ENCODE data around the gene RANBP1. TPM values are rescaled to one million over a fixed set of nuclear protein-coding genes. Genes with fewer than 3 reads are reported as not detected.

Gene RANBP1
- total and polyA plus RNA-seq, 2 donors (not counting 1 experiment from before 2014, with no cell fraction given), result 67.0 to 77.6 TPM

DNA sequence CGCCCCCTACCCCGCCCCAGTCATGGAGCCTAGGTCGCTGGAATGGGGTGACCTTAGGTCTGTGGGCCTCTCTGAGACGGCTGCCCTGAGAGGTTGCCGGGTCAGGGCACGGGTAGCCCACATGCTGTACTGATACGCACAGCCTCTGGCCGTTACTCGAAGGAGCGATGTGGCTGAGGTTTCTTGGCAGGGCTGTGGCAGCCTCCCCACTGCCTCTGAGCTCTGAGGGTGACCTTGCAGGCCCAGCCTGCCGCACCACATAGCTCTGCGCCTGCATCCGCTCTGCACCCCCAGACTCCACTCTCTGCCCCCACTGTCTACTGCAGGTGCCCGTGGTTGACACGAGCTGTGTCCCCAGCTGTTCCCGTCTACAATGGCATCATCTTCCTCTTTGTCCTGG lies 23.0 kb downstream of the RANBP1 start:
- peaks cover 3 to 28% of the 10 kb centered on the region in 2 donors for H3K4me1 ChIP-seq (ENCODE audit: control insufficient read depth in 2 of 2, insufficient read depth in 2 of 2, low read length in 2 of 2)
- H3K9ac ChIP-seq (ENCODE audit: low read length), result no peak overlapping the region
- no peak overlapping the region for H2AFZ ChIP-seq (ENCODE audit: insufficient read depth, low read depth, low read length, poor library complexity, severe bottlenecking)
- no peak overlapping the region for H3K27ac ChIP-seq (ENCODE audit: low read length in 2 of 2)
- Mint-ChIP-seq H3K4me1 (peaks cover 30% of the 10 kb centered on the region), H3K27me3 (no peaks in the 10 kb centered on the region), H3K9me3 (ENCODE audit: insufficient read depth) (no peaks in the 10 kb centered on the region), H3K27ac (no peak overlapping the region), H3K4me3 (no peak overlapping the region)
- H3K36me3 ChIP-seq (replicated peaks in 1 of 2; ENCODE audit: control extremely low read depth in 1 of 2, control insufficient read depth in 1 of 2, extremely low read depth in 1 of 2, insufficient read depth in 2 of 2, low read length in 1 of 2), result peaks cover 0 to 7% of the 10 kb centered on the region in 2 experiments
- CTCF ChIA-PET, result no interaction called here
- WGBS (ENCODE audit: insufficient coverage), result 84% methylated on average over 16 of the region's 16 CpGs
- peaks cover 54% of the 10 kb centered on the region for H4K20me1 ChIP-seq (ENCODE audit: control insufficient read depth, insufficient read depth, low read length, poor library complexity, severe bottlenecking)
- H3K27me3 ChIP-seq (replicated peaks in 1 of 4; ENCODE audit: control extremely low read depth in 1 of 4, control insufficient read depth in 3 of 4, insufficient read depth in 4 of 4, low read length in 3 of 4), result no peaks in the 10 kb centered on the region
- no peak for ATAC-seq (ENCODE audit: low read depth)
- POLR2A ChIA-PET, result no interaction called here
- no peak for TF ChIP-seq EZH2 (IDR thresholded peaks at IDR 0.05; ENCODE audit: borderline replicate concordance, insufficient read depth, low read depth, low read length, poor library complexity, severe bottlenecking)
- TF ChIP-seq, protein P1, sequence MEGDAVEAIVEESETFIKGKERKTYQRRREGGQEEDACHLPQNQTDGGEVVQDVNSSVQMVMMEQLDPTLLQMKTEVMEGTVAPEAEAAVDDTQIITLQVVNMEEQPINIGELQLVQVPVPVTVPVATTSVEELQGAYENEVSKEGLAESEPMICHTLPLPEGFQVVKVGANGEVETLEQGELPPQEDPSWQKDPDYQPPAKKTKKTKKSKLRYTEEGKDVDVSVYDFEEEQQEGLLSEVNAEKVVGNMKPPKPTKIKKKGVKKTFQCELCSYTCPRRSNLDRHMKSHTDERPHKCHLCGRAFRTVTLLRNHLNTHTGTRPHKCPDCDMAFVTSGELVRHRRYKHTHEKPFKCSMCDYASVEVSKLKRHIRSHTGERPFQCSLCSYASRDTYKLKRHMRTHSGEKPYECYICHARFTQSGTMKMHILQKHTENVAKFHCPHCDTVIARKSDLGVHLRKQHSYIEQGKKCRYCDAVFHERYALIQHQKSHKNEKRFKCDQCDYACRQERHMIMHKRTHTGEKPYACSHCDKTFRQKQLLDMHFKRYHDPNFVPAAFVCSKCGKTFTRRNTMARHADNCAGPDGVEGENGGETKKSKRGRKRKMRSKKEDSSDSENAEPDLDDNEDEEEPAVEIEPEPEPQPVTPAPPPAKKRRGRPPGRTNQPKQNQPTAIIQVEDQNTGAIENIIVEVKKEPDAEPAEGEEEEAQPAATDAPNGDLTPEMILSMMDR (IDR thresholded peaks at IDR 0.05), result no peak
- DNase-seq, result no peak
- H3K4me3 ChIP-seq (ENCODE audit: control extremely low read depth in 1 of 5, extremely low read depth in 1 of 5, insufficient read depth in 1 of 5, low read depth in 2 of 5, low read length in 4 of 5), result no peak overlapping the region
- H3K4me2 ChIP-seq (replicated peaks; ENCODE audit: low read depth, low read length, poor library complexity, severe bottlenecking), result no peak overlapping the region
- no peaks in the 10 kb centered on the region for H3K9me3 ChIP-seq (ENCODE audit: control extremely low read depth in 1 of 3, control insufficient read depth in 2 of 3, insufficient read depth in 1 of 3, low read length in 2 of 3)
- intact Hi-C loops (cut with micrococcal nuclease), result no loop called here
- H3K79me2 ChIP-seq (ENCODE audit: control insufficient read depth, insufficient read depth, low read length), result peaks cover 30% of the 10 kb centered on the region

DNA sequence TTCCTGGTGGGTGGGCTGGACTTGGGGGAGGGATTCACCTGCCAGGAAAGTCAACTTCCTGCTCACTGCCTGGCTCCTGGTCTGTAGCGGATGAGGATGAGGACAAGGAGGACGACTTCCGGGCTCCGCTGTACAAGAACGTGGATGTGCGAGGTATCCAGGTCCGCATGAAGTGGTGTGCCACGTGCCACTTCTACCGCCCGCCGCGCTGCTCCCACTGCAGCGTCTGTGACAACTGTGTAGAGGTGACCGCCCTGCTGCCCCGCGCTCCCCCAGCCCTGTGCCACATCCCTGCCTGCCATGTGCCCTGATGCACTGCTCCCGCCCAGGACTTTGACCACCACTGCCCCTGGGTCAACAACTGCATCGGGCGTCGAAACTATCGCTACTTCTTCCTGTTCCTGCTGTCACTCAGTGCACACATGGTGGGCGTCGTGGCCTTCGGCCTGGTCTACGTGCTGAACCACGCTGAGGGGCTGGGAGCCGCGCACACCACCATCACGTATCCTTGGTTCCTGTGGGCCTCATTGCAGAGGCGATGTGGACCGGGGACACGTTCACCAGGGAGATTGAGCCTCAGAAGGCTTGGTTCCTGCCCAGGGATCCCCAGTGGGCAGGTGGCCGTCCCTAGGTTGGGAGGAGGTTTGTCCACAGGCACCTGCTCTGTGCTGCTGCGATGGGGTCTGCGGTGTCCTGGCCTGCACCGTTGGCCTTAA lies 23.6 kb downstream of the RANBP1 start:
- peaks cover 0 to 7% of the 10 kb centered on the region in 2 experiments for H3K36me3 ChIP-seq (replicated peaks in 1 of 2; ENCODE audit: control extremely low read depth in 1 of 2, control insufficient read depth in 1 of 2, extremely low read depth in 1 of 2, insufficient read depth in 2 of 2, low read length in 1 of 2)
- H3K9ac ChIP-seq (ENCODE audit: low read length), result no peak overlapping the region
- no peak for TF ChIP-seq EZH2 (IDR thresholded peaks at IDR 0.05; ENCODE audit: borderline replicate concordance, insufficient read depth, low read depth, low read length, poor library complexity, severe bottlenecking)
- TF ChIP-seq, protein P1 (IDR thresholded peaks at IDR 0.05), result no peak
- H3K27me3 ChIP-seq (replicated peaks in 1 of 4; ENCODE audit: control extremely low read depth in 1 of 4, control insufficient read depth in 3 of 4, insufficient read depth in 4 of 4, low read length in 3 of 4), result no peaks in the 10 kb centered on the region
- CTCF ChIA-PET, result no interaction called here
- no peak overlapping the region for H3K4me3 Mint-ChIP-seq
- WGBS (ENCODE audit: insufficient coverage), result 98% methylated on average over 36 of the region's 36 CpGs
- no peak overlapping the region for H3K27ac ChIP-seq (ENCODE audit: low read length in 2 of 2)
- H2AFZ ChIP-seq (ENCODE audit: insufficient read depth, low read depth, low read length, poor library complexity, severe bottlenecking), result no peak overlapping the region
- no peak overlapping the region for H3K27ac Mint-ChIP-seq
- DNase-seq (no peak), ATAC-seq (ENCODE audit: low read depth) (no peak)
- intact Hi-C loops (cut with micrococcal nuclease), result no loop called here
- no peaks in the 10 kb centered on the region for H3K9me3 ChIP-seq (ENCODE audit: control extremely low read depth in 1 of 3, control insufficient read depth in 2 of 3, insufficient read depth in 1 of 3, low read length in 2 of 3)
- H3K4me2 ChIP-seq (replicated peaks; ENCODE audit: low read depth, low read length, poor library complexity, severe bottlenecking), result no peak overlapping the region
- H3K4me3 ChIP-seq (ENCODE audit: control extremely low read depth in 1 of 5, extremely low read depth in 1 of 5, insufficient read depth in 1 of 5, low read depth in 2 of 5, low read length in 4 of 5), result no peak overlapping the region
- peaks cover 3 to 23% of the 10 kb centered on the region in 2 donors for H3K4me1 ChIP-seq (ENCODE audit: control insufficient read depth in 2 of 2, insufficient read depth in 2 of 2, low read length in 2 of 2)
- H3K4me1 Mint-ChIP-seq, result peaks cover 24% of the 10 kb centered on the region
- H3K9me3 Mint-ChIP-seq (ENCODE audit: insufficient read depth), result no peaks in the 10 kb centered on the region
- H3K27me3 Mint-ChIP-seq, result no peaks in the 10 kb centered on the region
- H4K20me1 ChIP-seq (ENCODE audit: control insufficient read depth, insufficient read depth, low read length, poor library complexity, severe bottlenecking), result peaks cover 49% of the 10 kb centered on the region
- POLR2A ChIA-PET, result no interaction called here
- H3K79me2 ChIP-seq (ENCODE audit: control insufficient read depth, insufficient read depth, low read length), result peaks cover 24% of the 10 kb centered on the region
